Caco-2 (cell line): ENCODE measurements around the gene THSD7A. TPM values are rescaled to one million over a fixed set of nuclear protein-coding genes. Genes with fewer than 3 reads are reported as not detected.

ENCODE experiments used
- BruUV-seq: library from RNA; stranded (reverse); fragments of 400-500 nt; replicated peaks from 2 replicates; lab custom pipeline; 2021; lab: Mats Ljungman, UMichigan
- CTCF ChIA-PET: fragments of 300-600 bp; sonication (Branson Sonifier 250); formaldehyde crosslinking; loops from one replicate; lab custom pipeline; 2022; ENCODE audit warnings: antibody characterized with exemption; lab: Charles Lee
- POLR2A ChIA-PET: fragments of 300-600 bp; sonication (Branson Sonifier 250); formaldehyde crosslinking; loops from one replicate; lab custom pipeline; 2022; ENCODE audit warnings: antibody characterized with exemption; lab: Charles Lee
- DNase-seq, 2 experiments: peaks; one replicate each; pipeline versions ENCODE4 v3.0.0 to v3.0.0-alpha.2; 2020 to 2022
- H3K27me3 ChIP-seq: replicated peaks from 2 replicates; pipeline ENCODE4 v1.6.0; 2011; ENCODE audit warnings: low read length; ENCODE audit not compliant: control insufficient read depth, insufficient read depth
- H3K36me3 ChIP-seq: 2 replicates; pipeline ENCODE4 v1.5.1; 2011; ENCODE audit warnings: low read length; ENCODE audit not compliant: control insufficient read depth, insufficient read depth
- H3K4me1 ChIP-seq: fragments of 250-450 bp; sonication (Bioruptor Pico); 2 replicates; pipeline ENCODE4 v1.5.1; 2020; ENCODE audit warnings: mild to moderate bottlenecking
- H3K4me3 ChIP-seq: 2 replicates; pipeline ENCODE4 v1.5.1; 2011; ENCODE audit warnings: low read depth, mild to moderate bottlenecking, control low read depth, low read length
- H3K9me3 ChIP-seq: fragments of 250-450 bp; sonication (Bioruptor Pico); 2 replicates; pipeline ENCODE4 v1.5.1; 2020; ENCODE audit warnings: mild to moderate bottlenecking, moderate library complexity
- H3K27ac Mint-ChIP-seq: one replicate; pipeline ENCODE4 v1.8.0; 2022; ENCODE audit warnings: mixed read lengths; ENCODE audit not compliant: unreplicated experiment
- H3K27me3 Mint-ChIP-seq: one replicate; pipeline ENCODE4 v1.8.0; 2022; ENCODE audit warnings: mixed read lengths; ENCODE audit not compliant: insufficient read depth, unreplicated experiment
- H3K36me3 Mint-ChIP-seq: one replicate; pipeline ENCODE4 v1.8.0; 2022; ENCODE audit warnings: mild to moderate bottlenecking, mixed read lengths; ENCODE audit not compliant: insufficient read depth, unreplicated experiment
- H3K4me1 Mint-ChIP-seq: one replicate; pipeline ENCODE4 v1.8.0; 2022; ENCODE audit warnings: low read depth, mixed read lengths; ENCODE audit not compliant: unreplicated experiment
- H3K4me3 Mint-ChIP-seq: one replicate; pipeline ENCODE4 v1.8.0; 2022; ENCODE audit warnings: mild to moderate bottlenecking, moderate library complexity, mixed read lengths; ENCODE audit not compliant: unreplicated experiment
- H3K9me3 Mint-ChIP-seq: one replicate; pipeline ENCODE4 v1.8.0; 2022; ENCODE audit warnings: mixed read lengths; ENCODE audit not compliant: unreplicated experiment
- intact Hi-C: fragments of 100-400 bp; cut with micrococcal nuclease; formaldehyde crosslinking; loops from one replicate; pipeline ENCODE4 v1.10.0; 2022; ENCODE audit not compliant: unreplicated experiment
- total RNA-seq: library from RNA; stranded (reverse); gene quantifications from 2 replicates; pipeline ENCODE4 v1.2.3, GENCODE V29; 2022
- TF ChIP-seq, protein P1 (sequence below), 2 experiments: fragments of 200-600 bp in 1 of 2; IDR thresholded peaks; 1 replicate in 1 of 2; 2 replicates in 1 of 2; pipeline versions ENCODE4 v1.5.1 to v1.8.0; 2011 to 2022; ENCODE audit warnings: antibody characterized with exemption in 1 of 2, control low read depth in 1 of 2, inconsistent platforms in 1 of 2, low read depth in 1 of 2, low read length in 1 of 2, mild to moderate bottlenecking in 1 of 2, moderate library complexity in 1 of 2; ENCODE audit not compliant: insufficient read depth in 1 of 2, severe bottlenecking in 1 of 2, unreplicated experiment in 1 of 2

THSD7A gene
- total RNA-seq, 1 experiment from 2014 or later = 0.05 TPM

DNA sequence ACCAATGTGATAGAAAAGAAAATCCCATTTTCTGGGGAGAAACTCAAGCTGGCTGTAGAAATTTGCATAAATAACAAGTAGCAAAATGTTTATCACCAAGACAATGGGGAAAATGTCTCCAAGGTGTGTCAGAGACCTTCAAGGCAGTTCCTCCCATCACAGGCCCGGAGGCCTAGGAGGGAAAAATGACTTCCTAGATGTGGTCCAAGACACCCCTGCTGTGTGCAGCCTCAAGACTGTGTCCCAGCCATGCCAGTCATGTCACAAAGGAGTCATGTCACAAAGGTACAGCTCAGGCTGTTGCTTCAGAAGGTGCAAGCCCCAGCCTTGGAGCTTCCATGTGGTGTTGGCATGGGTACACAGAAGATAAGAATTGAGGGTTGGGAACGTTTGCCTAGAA, 33.7 kb upstream of the THSD7A start:
- Mint-ChIP-seq H3K4me1 (no peaks in the 10 kb centered on the region), H3K36me3 (no peaks in the 10 kb centered on the region), H3K27me3 (no peaks in the 10 kb centered on the region), H3K27ac (no peak overlapping the region), H3K4me3 (no peak overlapping the region), H3K9me3 (peaks cover 11% of the 10 kb centered on the region)
- intact Hi-C loops = no loop called here
- TF ChIP-seq, protein P1, sequence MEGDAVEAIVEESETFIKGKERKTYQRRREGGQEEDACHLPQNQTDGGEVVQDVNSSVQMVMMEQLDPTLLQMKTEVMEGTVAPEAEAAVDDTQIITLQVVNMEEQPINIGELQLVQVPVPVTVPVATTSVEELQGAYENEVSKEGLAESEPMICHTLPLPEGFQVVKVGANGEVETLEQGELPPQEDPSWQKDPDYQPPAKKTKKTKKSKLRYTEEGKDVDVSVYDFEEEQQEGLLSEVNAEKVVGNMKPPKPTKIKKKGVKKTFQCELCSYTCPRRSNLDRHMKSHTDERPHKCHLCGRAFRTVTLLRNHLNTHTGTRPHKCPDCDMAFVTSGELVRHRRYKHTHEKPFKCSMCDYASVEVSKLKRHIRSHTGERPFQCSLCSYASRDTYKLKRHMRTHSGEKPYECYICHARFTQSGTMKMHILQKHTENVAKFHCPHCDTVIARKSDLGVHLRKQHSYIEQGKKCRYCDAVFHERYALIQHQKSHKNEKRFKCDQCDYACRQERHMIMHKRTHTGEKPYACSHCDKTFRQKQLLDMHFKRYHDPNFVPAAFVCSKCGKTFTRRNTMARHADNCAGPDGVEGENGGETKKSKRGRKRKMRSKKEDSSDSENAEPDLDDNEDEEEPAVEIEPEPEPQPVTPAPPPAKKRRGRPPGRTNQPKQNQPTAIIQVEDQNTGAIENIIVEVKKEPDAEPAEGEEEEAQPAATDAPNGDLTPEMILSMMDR (IDR thresholded peaks at IDR 0.05; ENCODE audit: insufficient read depth in 1 of 2, low read depth in 1 of 2, low read length in 1 of 2, severe bottlenecking in 1 of 2, unreplicated experiment in 1 of 2) = no peak
- Histone ChIP-seq H3K27me3 (no peaks in the 10 kb centered on the region), H3K4me3 (no peak overlapping the region), H3K36me3 (no peaks in the 10 kb centered on the region), H3K9me3 (peaks cover 4% of the 10 kb centered on the region; the same call in 1 of the 2 replicates), H3K4me1 (no peaks in the 10 kb centered on the region)
- POLR2A ChIA-PET = no interaction called here
- no TSS peak for BruUV-seq
- no peak for DNase-seq
- CTCF ChIA-PET = no interaction called here

DNA sequence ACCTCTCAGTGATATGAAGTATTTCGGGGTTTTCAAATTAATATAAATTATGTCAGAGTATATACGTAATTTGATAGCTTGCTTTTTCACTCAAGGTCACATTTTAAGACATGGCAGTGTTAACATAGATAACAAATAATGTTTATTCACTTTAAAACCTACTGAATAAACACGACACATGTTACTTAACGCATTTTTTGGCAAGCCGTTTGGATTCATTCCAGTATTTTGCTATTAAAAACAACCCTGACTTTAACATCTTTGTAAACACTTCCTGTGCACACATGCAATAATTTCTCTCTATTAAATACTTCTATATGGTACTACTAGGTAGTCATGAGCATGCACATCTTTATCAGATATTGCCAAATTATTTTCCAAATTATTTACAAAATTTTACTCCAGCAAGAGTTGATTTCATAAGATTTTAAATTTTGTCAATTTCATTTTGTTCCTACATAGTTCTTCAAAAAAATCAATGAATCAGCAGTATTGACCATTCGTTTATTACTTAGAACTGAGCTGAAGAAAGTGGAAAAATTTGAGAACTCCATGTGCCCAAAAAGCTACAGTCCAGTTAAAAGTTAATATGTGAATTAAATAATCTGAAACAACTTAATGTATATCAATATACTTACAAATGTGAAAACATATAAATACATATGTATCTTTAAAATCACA, 26.8 kb upstream of the THSD7A start:
- no peaks in the 10 kb centered on the region for H3K9me3 Mint-ChIP-seq
- Histone ChIP-seq H3K9me3 (no peaks in the 10 kb centered on the region), H3K36me3 (no peaks in the 10 kb centered on the region), H3K4me1 (no peaks in the 10 kb centered on the region), H3K4me3 (no peak overlapping the region), H3K27me3 (no peaks in the 10 kb centered on the region)
- CTCF ChIA-PET = no interaction called here
- POLR2A ChIA-PET = no interaction called here
- BruUV-seq = no TSS peak
- intact Hi-C loops = no loop called here
- H3K4me3 Mint-ChIP-seq = no peak overlapping the region
- TF ChIP-seq, protein P1 (IDR thresholded peaks at IDR 0.05; ENCODE audit: insufficient read depth in 1 of 2, low read depth in 1 of 2, low read length in 1 of 2, severe bottlenecking in 1 of 2, unreplicated experiment in 1 of 2) = no peak
- no peak overlapping the region for H3K27ac Mint-ChIP-seq
- DNase-seq = no peak
- no peaks in the 10 kb centered on the region for H3K27me3 Mint-ChIP-seq
- H3K36me3 Mint-ChIP-seq = no peaks in the 10 kb centered on the region
- H3K4me1 Mint-ChIP-seq = no peaks in the 10 kb centered on the region

DNA sequence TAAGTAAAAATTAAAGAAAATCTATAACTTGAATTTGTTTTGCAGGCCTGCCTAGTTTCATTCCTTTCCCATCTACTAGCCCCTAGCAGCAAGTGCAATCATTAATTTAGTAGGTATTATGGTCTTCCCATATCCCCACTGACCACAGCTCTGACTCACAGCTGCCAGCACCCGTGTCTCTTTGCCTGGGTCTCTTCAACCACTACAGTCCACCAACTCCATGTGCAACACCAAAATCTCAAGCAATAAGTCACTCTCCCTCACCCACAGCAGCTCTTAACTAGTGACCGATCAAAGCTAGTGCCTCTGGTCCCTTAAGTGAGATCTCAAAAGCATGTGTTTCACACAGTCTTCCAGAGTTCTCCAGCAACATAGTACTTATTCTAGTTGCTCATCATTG, 26.0 kb upstream of the THSD7A start:
- no peak overlapping the region for H3K27ac Mint-ChIP-seq

More for the DNA sequence above, 26.0 kb upstream of the THSD7A start:
- ChIA-PET CTCF (no interaction called here), POLR2A (no interaction called here)
- no TSS peak for BruUV-seq
- no peak overlapping the region for H3K4me3 Mint-ChIP-seq
- Histone ChIP-seq H3K36me3 (no peaks in the 10 kb centered on the region), H3K9me3 (no peaks in the 10 kb centered on the region), H3K4me3 (no peak overlapping the region), H3K4me1 (no peaks in the 10 kb centered on the region), H3K27me3 (no peaks in the 10 kb centered on the region)
- H3K9me3 Mint-ChIP-seq = no peaks in the 10 kb centered on the region
- no peaks in the 10 kb centered on the region for H3K27me3 Mint-ChIP-seq
- TF ChIP-seq, protein P1 (IDR thresholded peaks at IDR 0.05; ENCODE audit: insufficient read depth in 1 of 2, low read depth in 1 of 2, low read length in 1 of 2, severe bottlenecking in 1 of 2, unreplicated experiment in 1 of 2) = no peak
- intact Hi-C loops = no loop called here
- no peak for DNase-seq
- H3K4me1 Mint-ChIP-seq = no peaks in the 10 kb centered on the region
- no peaks in the 10 kb centered on the region for H3K36me3 Mint-ChIP-seq
